GM23338 (cell line): ENCODE results near the gene NUP50. TPM values are rescaled to one million over a fixed set of nuclear protein-coding genes. Genes with fewer than 3 reads are reported as not detected.

Experiments
- ATAC-seq: fragments of 200-7000 bp; cut with Tn5 transposase; 3 replicates; pipeline ENCODE4 v1.9.1; 2020
- DNase-seq: peaks from one replicate; pipeline ENCODE4 v3.0.0-alpha.2; 2015; ENCODE audit warnings: low spot score
- H2AFZ ChIP-seq: fragments of 200-600 bp; sonication (generic); 2 replicates; pipeline ENCODE4 v1.8.0; 2016; ENCODE audit warnings: antibody characterized with exemption, mild to moderate bottlenecking, moderate library complexity
- H3F3A ChIP-seq: fragments of 200-600 bp; sonication (generic); replicated peaks from 2 replicates; pipeline ENCODE4 v1.8.0; 2017; ENCODE audit warnings: antibody characterized with exemption, mixed run types, low read depth
- H3K27ac ChIP-seq: fragments of 200-600 bp; sonication (generic); 2 replicates; pipeline ENCODE4 v1.6.1; 2016; ENCODE audit warnings: low read depth
- H3K27me3 ChIP-seq: fragments of 200-600 bp; sonication (generic); 2 replicates; pipeline ENCODE4 v1.8.0; 2016; ENCODE audit warnings: mild to moderate bottlenecking, mixed run types, moderate library complexity; ENCODE audit not compliant: insufficient read depth
- H3K36me3 ChIP-seq: fragments of 200-600 bp; sonication (generic); 2 replicates; pipeline ENCODE4 v1.8.0; 2016; ENCODE audit warnings: mild to moderate bottlenecking; ENCODE audit not compliant: insufficient read depth
- H3K4me1 ChIP-seq: fragments of 200-600 bp; sonication (generic); 2 replicates; pipeline ENCODE4 v1.8.0; 2016; ENCODE audit warnings: mild to moderate bottlenecking, moderate library complexity; ENCODE audit not compliant: insufficient read depth
- H3K4me2 ChIP-seq: fragments of 200-600 bp; sonication (generic); 2 replicates; pipeline ENCODE4 v1.7.1; 2017; ENCODE audit warnings: mixed run types
- H3K4me3 ChIP-seq: fragments of 200-600 bp; sonication (generic); 2 replicates; pipeline ENCODE4 v1.6.1; 2016; ENCODE audit warnings: mixed run types
- H3K79me2 ChIP-seq: fragments of 200-600 bp; sonication (generic); replicated peaks from 2 replicates; pipeline ENCODE4 v1.8.0; 2017; ENCODE audit warnings: mild to moderate bottlenecking; ENCODE audit not compliant: insufficient read depth
- H3K9me2 ChIP-seq: fragments of 200-600 bp; sonication (generic); 2 replicates; pipeline ENCODE4 v1.8.0; 2017; ENCODE audit not compliant: insufficient read depth
- H4K20me1 ChIP-seq: fragments of 200-600 bp; sonication (generic); replicated peaks from 2 replicates; pipeline ENCODE4 v1.8.0; 2017; ENCODE audit warnings: mild to moderate bottlenecking; ENCODE audit not compliant: insufficient read depth
- H3K27ac Mint-ChIP-seq: 2 replicates; pipeline ENCODE4 v1.8.0; 2020; ENCODE audit warnings: inconsistent platforms, mild to moderate bottlenecking, moderate library complexity, mixed read lengths
- H3K27me3 Mint-ChIP-seq: 3 replicates; pipeline ENCODE4 v1.8.0; 2022; ENCODE audit warnings: low read depth, mild to moderate bottlenecking, moderate library complexity, mixed read lengths, inconsistent platforms; ENCODE audit not compliant: insufficient read depth, poor library complexity
- H3K36me3 Mint-ChIP-seq: 3 replicates; pipeline ENCODE4 v1.8.0; 2021; ENCODE audit warnings: low read depth, mild to moderate bottlenecking, inconsistent platforms, moderate library complexity, mixed read lengths
- H3K4me1 Mint-ChIP-seq: 3 replicates; pipeline ENCODE4 v1.8.0; 2020; ENCODE audit warnings: mild to moderate bottlenecking, inconsistent platforms, mixed read lengths
- H3K4me3 Mint-ChIP-seq: 3 replicates; pipeline ENCODE4 v1.8.0; 2021; ENCODE audit warnings: moderate library complexity, mild to moderate bottlenecking, inconsistent platforms, mixed read lengths
- H3K9me3 Mint-ChIP-seq: 3 replicates; pipeline ENCODE4 v1.8.0; 2020; ENCODE audit warnings: moderate library complexity, mild to moderate bottlenecking, inconsistent platforms, mixed read lengths
- CREB1 ChIP-seq: fragments of 250-450 bp; sonication (Bioruptor Pico); IDR thresholded peaks from 2 replicates; pipeline ENCODE4 v1.5.0; 2020; ENCODE audit warnings: low read depth, mild to moderate bottlenecking, moderate library complexity
- EZH2 ChIP-seq: fragments of 200-600 bp; sonication (generic); IDR thresholded peaks from one replicate; pipeline ENCODE4 v1.8.0; 2017; ENCODE audit warnings: antibody characterized with exemption, mild to moderate bottlenecking, low read depth; ENCODE audit not compliant: unreplicated experiment
- EZH2phosphoT487 ChIP-seq: fragments of 200-600 bp; sonication (generic); IDR thresholded peaks from one replicate; pipeline ENCODE4 v1.8.1; 2018; ENCODE audit warnings: antibody characterized with exemption; ENCODE audit not compliant: unreplicated experiment
- JUNB ChIP-seq: IDR thresholded peaks from one replicate; pipeline ENCODE4 v1.6.1; 2016; ENCODE audit warnings: antibody characterized with exemption; ENCODE audit not compliant: unreplicated experiment
- NANOG ChIP-seq: IDR thresholded peaks from 2 replicates; pipeline ENCODE4 v1.6.1; 2016; ENCODE audit warnings: antibody characterized with exemption, borderline replicate concordance
- ZNF331 ChIP-seq: fragments of 250-450 bp; sonication (Bioruptor Pico); IDR thresholded peaks from 2 replicates; pipeline ENCODE4 v1.5.0; 2020; ENCODE audit warnings: low read depth, mild to moderate bottlenecking, moderate library complexity
- ZNF462 ChIP-seq: fragments of 250-450 bp; sonication (Bioruptor Pico); IDR thresholded peaks from 2 replicates; pipeline ENCODE4 v1.5.0; 2020; ENCODE audit warnings: mild to moderate bottlenecking, moderate library complexity
- polyA plus RNA-seq: library from polyadenylated mRNA; unstranded; fragments of >200 nt; fragmentation: Nextera tagmentation; extraction: Ambion mirVana; gene quantifications from 2 replicates; pipeline ENCODE4 v1.2.1, GENCODE V29; 2016
- total RNA-seq: library from RNA; depleted of rRNA; stranded (reverse); fragments of >200 nt; shearing (Covaris generic); gene quantifications from 2 replicates; pipeline ENCODE4 v1.2.3, GENCODE V29; 2014
- TF ChIP-seq, protein P1 (sequence below): IDR thresholded peaks from 2 replicates; pipeline ENCODE4 v1.6.1; 2016; ENCODE audit warnings: antibody characterized with exemption
- TF ChIP-seq, protein P2 (sequence below), 2 experiments: fragments of 200-600 bp in 1 of 2; sonication (generic) in 1 of 2; conservative IDR thresholded peaks; 2 replicates each; pipeline versions ENCODE4 v1.5.1 to v1.6.1; 2016 to 2017; ENCODE audit warnings: antibody characterized with exemption in 2 of 2, low read depth in 2 of 2, mild to moderate bottlenecking in 2 of 2, moderate library complexity in 1 of 2

Gene NUP50
- total and polyA plus RNA-seq, 2 experiments from 2014 or later, result 45.9 to 96.6 TPM

- TF ChIP-seq EZH2, result no peak
- TF ChIP-seq, protein P1, sequence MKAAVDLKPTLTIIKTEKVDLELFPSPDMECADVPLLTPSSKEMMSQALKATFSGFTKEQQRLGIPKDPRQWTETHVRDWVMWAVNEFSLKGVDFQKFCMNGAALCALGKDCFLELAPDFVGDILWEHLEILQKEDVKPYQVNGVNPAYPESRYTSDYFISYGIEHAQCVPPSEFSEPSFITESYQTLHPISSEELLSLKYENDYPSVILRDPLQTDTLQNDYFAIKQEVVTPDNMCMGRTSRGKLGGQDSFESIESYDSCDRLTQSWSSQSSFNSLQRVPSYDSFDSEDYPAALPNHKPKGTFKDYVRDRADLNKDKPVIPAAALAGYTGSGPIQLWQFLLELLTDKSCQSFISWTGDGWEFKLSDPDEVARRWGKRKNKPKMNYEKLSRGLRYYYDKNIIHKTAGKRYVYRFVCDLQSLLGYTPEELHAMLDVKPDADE, result no peak
- no peak overlapping the region for H3K4me2 ChIP-seq
- no peak overlapping the region for H3K27ac Mint-ChIP-seq
Measured at GRCh38 chr22:45210991-45211390, 47.3 kb downstream of the NUP50 start.

GRCh38 chr22:45211435-45211834 is 47.7 kb downstream of the NUP50 start:
- peaks cover 6% of the 10 kb centered on the region; the same call in 2 of the 3 replicates for H3K36me3 Mint-ChIP-seq
- no peak overlapping the region for H3K27ac ChIP-seq
- no peak overlapping the region for H3K4me3 ChIP-seq
- H3K79me2 ChIP-seq, result peaks cover 24% of the 10 kb centered on the region
- H3K9me3 Mint-ChIP-seq, result no peaks in the 10 kb centered on the region
- no peak for ATAC-seq
- H3K4me2 ChIP-seq, result no peak overlapping the region
- peak overlapping the region; percentile 80 for H3K27ac Mint-ChIP-seq
- no peaks in the 10 kb centered on the region for H3K36me3 ChIP-seq
- H4K20me1 ChIP-seq, result peaks cover 12% of the 10 kb centered on the region
- H3K4me1 ChIP-seq, result peaks cover 10% of the 10 kb centered on the region
- peaks cover 34% of the 10 kb centered on the region for H3K4me1 Mint-ChIP-seq
- no peaks in the 10 kb centered on the region; the same call in 1 of the 2 replicates for H3F3A ChIP-seq
- H3K27me3 ChIP-seq, result no peaks in the 10 kb centered on the region
- H3K9me2 ChIP-seq, result no peaks in the 10 kb centered on the region
- no peak overlapping the region for H2AFZ ChIP-seq
- H3K27me3 Mint-ChIP-seq, result peaks cover 7% of the 10 kb centered on the region
- TF ChIP-seq NANOG (no peak), CREB1 (CRISPR knock-in tag) (no peak), JUNB (no peak), ZNF331 (CRISPR knock-in tag) (no peak), ZNF462 (no peak), EZH2phosphoT487 (no peak)
- TF ChIP-seq, protein P2, sequence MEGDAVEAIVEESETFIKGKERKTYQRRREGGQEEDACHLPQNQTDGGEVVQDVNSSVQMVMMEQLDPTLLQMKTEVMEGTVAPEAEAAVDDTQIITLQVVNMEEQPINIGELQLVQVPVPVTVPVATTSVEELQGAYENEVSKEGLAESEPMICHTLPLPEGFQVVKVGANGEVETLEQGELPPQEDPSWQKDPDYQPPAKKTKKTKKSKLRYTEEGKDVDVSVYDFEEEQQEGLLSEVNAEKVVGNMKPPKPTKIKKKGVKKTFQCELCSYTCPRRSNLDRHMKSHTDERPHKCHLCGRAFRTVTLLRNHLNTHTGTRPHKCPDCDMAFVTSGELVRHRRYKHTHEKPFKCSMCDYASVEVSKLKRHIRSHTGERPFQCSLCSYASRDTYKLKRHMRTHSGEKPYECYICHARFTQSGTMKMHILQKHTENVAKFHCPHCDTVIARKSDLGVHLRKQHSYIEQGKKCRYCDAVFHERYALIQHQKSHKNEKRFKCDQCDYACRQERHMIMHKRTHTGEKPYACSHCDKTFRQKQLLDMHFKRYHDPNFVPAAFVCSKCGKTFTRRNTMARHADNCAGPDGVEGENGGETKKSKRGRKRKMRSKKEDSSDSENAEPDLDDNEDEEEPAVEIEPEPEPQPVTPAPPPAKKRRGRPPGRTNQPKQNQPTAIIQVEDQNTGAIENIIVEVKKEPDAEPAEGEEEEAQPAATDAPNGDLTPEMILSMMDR (conservative IDR thresholded peaks at IDR 0.05; ENCODE audit: low read depth in 2 of 2), result no peak
- no peak for DNase-seq
- H3K4me3 Mint-ChIP-seq, result peak overlapping the region; percentile 36; the same call in 1 of the 3 replicates

More at GRCh38 chr22:45210991-45211390, 47.3 kb downstream of the NUP50 start:
- no peaks in the 10 kb centered on the region for H3K9me2 ChIP-seq
- H3K36me3 Mint-ChIP-seq, result peaks cover 7% of the 10 kb centered on the region; the same call in 2 of the 3 replicates
- peaks cover 12% of the 10 kb centered on the region for H3K27me3 Mint-ChIP-seq
- no peak overlapping the region for H3K27ac ChIP-seq
- H3K36me3 ChIP-seq, result no peaks in the 10 kb centered on the region
- H3K4me3 Mint-ChIP-seq, result no peak overlapping the region
- H3F3A ChIP-seq, result no peaks in the 10 kb centered on the region; the same call in 1 of the 2 replicates
- H3K4me1 Mint-ChIP-seq, result peaks cover 32% of the 10 kb centered on the region
- H4K20me1 ChIP-seq, result peaks cover 8% of the 10 kb centered on the region
- H3K27me3 ChIP-seq, result no peaks in the 10 kb centered on the region
- DNase-seq, result no peak
- no peak overlapping the region for H2AFZ ChIP-seq
- ATAC-seq, result no peak
- H3K79me2 ChIP-seq, result peaks cover 24% of the 10 kb centered on the region
- H3K4me1 ChIP-seq, result peaks cover 10% of the 10 kb centered on the region
- H3K9me3 Mint-ChIP-seq, result no peaks in the 10 kb centered on the region
- no peak overlapping the region for H3K4me3 ChIP-seq
